GM12801 (cell line): ENCODE measurements around the gene WARS2.

Source experiments
- TF ChIP-seq, protein P1 (sequence below): IDR thresholded peaks from one replicate; pipeline ENCODE4 v1.5.1; 2011; ENCODE audit warnings: control low read depth; ENCODE audit not compliant: insufficient read length; ENCODE audit errors: extremely low read depth

WARS2 gene

DNA sequence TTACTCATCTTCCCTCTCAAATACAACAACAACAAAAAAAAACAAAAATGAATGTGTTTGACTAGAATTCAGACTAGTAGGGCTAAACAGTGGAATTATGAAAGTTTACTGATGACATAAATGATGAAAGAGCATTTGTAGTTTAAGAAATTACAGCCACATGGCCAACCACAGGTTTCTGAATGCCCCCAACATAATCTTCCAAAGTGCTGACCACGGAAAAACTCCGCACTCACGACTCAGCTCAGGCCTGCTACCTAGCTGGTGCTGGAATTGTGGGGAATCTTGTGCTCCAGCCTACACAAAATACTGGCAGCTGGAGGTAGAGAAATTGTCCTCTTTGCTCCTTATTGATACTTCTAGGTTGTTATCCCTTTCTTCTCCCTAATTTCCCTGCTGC lies 128.7 kb downstream of the WARS2 start:
- TF ChIP-seq, protein P1, sequence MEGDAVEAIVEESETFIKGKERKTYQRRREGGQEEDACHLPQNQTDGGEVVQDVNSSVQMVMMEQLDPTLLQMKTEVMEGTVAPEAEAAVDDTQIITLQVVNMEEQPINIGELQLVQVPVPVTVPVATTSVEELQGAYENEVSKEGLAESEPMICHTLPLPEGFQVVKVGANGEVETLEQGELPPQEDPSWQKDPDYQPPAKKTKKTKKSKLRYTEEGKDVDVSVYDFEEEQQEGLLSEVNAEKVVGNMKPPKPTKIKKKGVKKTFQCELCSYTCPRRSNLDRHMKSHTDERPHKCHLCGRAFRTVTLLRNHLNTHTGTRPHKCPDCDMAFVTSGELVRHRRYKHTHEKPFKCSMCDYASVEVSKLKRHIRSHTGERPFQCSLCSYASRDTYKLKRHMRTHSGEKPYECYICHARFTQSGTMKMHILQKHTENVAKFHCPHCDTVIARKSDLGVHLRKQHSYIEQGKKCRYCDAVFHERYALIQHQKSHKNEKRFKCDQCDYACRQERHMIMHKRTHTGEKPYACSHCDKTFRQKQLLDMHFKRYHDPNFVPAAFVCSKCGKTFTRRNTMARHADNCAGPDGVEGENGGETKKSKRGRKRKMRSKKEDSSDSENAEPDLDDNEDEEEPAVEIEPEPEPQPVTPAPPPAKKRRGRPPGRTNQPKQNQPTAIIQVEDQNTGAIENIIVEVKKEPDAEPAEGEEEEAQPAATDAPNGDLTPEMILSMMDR: no peak

DNA sequence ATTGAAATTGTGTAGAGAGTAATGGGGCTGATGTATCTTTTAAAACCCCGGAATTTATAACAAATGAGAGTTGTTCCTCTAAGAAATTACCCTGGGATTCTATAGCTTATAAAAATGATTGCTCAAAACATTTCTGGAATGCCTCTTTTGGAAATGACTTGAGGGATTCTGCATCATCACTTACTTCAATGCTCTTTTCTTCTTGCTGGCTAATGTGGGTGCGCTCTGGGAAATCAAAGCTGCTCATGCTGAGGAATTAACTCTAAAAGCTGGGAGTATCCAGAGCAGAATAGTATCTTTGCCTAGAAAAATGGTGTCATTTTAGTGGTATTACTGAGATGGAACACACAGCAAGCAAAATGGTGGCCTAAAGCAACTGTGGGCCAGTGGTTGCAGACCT lies 129.3 kb downstream of the WARS2 start:
- TF ChIP-seq, protein P1: no peak

DNA sequence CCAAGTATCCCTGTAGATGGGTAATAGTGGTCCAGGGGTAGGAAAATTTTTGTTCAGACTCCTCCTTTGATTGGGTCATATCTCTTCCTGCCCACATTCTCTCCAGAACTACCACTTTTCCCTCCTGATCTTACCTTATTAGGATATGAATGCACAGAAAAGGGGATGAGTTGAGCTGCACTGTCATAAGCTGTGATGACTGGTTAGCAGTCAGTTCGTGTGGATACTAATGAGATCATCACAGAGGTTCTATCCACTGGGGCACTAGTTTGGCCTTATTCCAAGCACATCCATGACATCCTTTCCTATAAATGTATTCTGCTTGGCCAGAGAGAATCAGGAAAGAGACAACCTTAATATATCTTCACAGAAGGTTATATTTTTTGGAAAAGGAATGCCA lies 130.3 kb downstream of the WARS2 start:
- TF ChIP-seq, protein P1: no peak

DNA sequence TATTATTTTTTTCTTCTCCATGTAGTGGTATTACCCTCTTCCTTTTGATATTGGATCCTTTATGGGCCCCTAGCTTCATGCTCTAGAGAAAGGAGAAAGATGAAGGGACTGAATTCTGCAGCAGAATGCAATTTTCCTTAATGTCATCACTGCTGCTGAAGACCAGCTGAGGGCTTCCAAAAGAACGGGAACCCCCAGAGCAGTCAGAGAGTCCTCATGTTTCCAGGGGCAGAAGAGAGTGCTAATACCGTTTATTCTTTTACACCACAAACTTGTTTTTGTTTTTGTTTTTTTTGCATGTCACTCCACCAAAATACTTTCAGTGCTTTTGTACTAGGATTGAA lies 131.2 kb downstream of the WARS2 start:
- TF ChIP-seq, protein P1: no peak

DNA sequence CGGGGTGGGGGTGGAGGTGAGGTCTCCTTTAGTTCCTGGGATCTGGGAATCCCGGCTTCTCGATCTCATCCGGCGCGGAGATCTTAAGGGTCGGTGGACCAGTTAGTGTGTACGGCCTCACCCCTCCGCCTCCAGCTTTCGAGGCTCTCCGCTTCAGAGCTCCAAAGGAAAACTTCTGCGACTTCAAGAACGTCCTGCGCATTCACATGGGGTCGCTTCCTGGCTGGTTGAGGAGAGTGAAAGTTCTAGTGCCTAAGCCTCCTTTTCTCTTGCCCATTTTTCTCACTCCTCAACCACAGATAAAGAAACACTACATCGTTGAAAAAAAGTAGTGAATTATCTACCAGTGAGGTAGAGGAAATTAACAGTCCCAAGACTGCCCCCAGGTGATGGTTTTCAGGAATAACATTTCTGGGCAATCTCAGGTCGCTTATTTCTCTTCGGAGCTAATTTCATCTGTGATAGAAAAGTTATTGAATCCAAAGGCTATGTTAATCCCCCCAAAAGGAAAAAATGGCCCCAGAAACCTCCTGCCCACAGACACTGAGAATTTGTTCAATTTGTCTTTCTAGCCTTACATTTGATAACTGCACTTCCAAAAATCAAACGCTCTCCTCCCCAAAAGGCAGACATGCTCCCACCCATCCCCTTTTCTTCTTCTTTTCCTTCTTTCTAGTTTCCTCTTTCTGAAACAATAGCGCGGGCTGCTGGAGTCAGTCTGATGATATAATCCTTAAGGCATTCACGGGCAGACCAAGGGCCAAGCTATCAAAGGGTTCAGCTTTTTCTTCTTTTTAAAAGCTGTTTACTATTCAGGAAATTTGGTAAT lies 131.8 kb downstream of the WARS2 start:
- TF ChIP-seq, protein P1: no peak

DNA sequence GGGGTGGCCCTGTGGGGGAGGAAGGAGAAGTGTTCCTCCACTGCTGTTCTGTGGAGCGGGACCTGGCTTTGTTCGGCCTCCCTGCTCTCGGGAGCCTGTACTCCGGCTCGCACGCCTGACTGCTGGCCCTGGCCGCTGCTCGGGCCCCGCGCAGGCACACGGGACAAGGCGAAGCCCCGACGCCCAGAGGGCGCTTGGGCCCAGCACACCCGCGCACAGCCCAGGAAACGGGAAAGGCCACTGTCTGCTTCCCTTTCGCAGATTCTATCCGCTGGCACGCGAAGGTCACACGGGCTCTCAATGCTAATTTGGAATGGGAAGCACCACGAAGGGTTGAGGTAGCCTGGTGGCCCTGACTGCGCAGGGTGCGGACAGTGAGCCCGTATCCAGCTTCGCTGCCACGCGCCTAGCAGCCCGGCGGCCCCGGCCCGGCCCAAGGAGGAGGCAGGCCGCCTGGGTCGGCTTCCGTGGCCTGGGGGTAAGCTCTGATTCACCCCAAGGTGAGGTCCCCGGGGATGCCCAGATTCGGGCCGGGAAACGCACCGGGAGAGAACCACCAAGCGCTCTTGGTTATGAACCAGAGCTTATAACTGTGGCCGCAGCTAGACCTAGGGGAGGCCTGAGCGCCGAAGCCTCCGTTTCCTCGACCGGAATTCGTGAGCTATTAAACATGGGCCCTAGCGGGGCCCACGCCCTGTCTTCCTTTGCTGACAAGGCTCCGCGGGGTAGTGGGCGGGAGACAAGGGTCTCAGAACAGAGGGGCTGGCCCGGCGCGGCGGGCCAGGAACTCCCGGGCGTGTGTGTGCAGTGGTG lies 132.6 kb downstream of the WARS2 start:
- TF ChIP-seq, protein P1: no peak

DNA sequence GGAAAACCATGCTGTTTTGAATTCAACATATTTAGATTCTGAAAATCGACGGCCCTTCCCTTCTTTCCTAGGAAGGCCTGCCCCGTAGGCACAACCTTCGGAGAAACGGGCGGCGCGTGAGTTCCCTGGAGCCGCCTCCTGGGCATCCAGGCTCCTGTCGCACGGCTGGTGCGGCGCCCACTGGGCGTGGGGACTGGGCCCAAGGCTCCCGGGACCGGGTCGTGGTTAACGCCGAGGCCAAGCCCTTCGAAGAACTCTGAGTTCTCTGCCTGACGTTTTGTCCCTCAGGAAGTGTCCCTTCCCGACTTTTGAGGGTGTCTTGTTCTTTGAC lies 133.1 kb downstream of the WARS2 start:
- TF ChIP-seq, protein P1: no peak
